ENCODE results near the gene RBM33. TPM values are rescaled to one million over a fixed set of nuclear protein-coding genes. Genes with fewer than 3 reads are reported as not detected.

RBM33 gene
- total and polyA plus RNA-seq, 2 of the 4 experiments (the other 2 are of a cell fraction), result 7.3 to 10.8 TPM

- Histone ChIP-seq H2BK20ac (ENCODE audit: low read depth, low read length) (no peak overlapping the region), H2BK5ac (ENCODE audit: low read depth, low read length, poor library complexity, severe bottlenecking) (no peak overlapping the region), H4K8ac (ENCODE audit: low read depth in 2 of 2, low read length in 2 of 2) (no peak overlapping the region), H2BK15ac (ENCODE audit: low read depth, low read length) (no peak overlapping the region), H2AK9ac (replicated peaks; ENCODE audit: low read depth, low read length, poor library complexity) (no peak overlapping the region), H3K9ac (ENCODE audit: low read depth, low read length) (no peak overlapping the region), H3K4ac (ENCODE audit: low read depth, low read length) (no peak overlapping the region), H3K9me1 (ENCODE audit: insufficient read depth, low read length) (no peaks in the 10 kb centered on the region), H4K5ac (ENCODE audit: low read depth, low read length) (no peak overlapping the region), H4K91ac (ENCODE audit: insufficient read depth, low read depth, low read length) (no peak overlapping the region), H3K4me3 (ENCODE audit: insufficient read depth, low read depth, low read length) (no peak overlapping the region), H3K9me3 (ENCODE audit: control insufficient read depth, insufficient read depth, low read length) (no peaks in the 10 kb centered on the region), H3K27ac (ENCODE audit: insufficient read depth, low read length) (no peak overlapping the region), H4K20me1 (ENCODE audit: insufficient read depth, low read length) (no peaks in the 10 kb centered on the region; the same call in 1 of the 2 replicates), H3K79me1 (ENCODE audit: low read depth in 1 of 2, low read length in 2 of 2) (no peaks in the 10 kb centered on the region), H2AK5ac (ENCODE audit: low read depth, low read length) (no peak overlapping the region), H3K56ac (ENCODE audit: extremely low read depth, insufficient read depth, low read length) (no peak overlapping the region), H2AFZ (replicated peaks; ENCODE audit: low read length, poor library complexity) (no peak overlapping the region), H3K4me2 (ENCODE audit: low read depth, low read length) (no peak overlapping the region), H3K18ac (ENCODE audit: low read depth, low read length) (no peak overlapping the region), H3K36me3 (ENCODE audit: control insufficient read depth, insufficient read depth, low read length) (no peaks in the 10 kb centered on the region), H2BK120ac (ENCODE audit: low read depth, low read length) (no peak overlapping the region), H3K14ac (replicated peaks; ENCODE audit: low read depth, low read length) (no peak overlapping the region), H3K4me1 (ENCODE audit: control insufficient read depth, insufficient read depth, low read length) (no peaks in the 10 kb centered on the region), H3K23ac (ENCODE audit: low read depth, low read length) (no peak overlapping the region), H3K27me3 (ENCODE audit: control insufficient read depth, insufficient read depth, low read length) (peaks cover 11% of the 10 kb centered on the region; the same call in 1 of the 2 replicates)
- ChIA-PET POLR2A (ENCODE audit: unreplicated experiment) (no interaction called here), CTCF (no interaction called here)
- ATAC-seq (ENCODE audit: low read depth) (no peak), DNase-seq (no peak)
- dilution Hi-C loops (cut with HindIII; ENCODE audit: low sequenced_read_pairs, unreplicated experiment) (no loop called here), in situ Hi-C loops (cut with MboI; ENCODE audit: low sequenced_read_pairs) (loop anchor here (10.0 to 25.0 kb wide), 2 partner anchors 656 to 819 kb away; partner anchors contain the start of gene RNF32), intact Hi-C loops (cut with micrococcal nuclease) (no loop called here)
- TF ChIP-seq POLR2A (IDR thresholded peaks at IDR 0.05; ENCODE audit: low read depth, low read length) (no peak), ELK1 (IDR thresholded peaks at IDR 0.05; ENCODE audit: borderline replicate concordance, low read depth, low read length) (no peak), BHLHE40 (IDR thresholded peaks at IDR 0.05; ENCODE audit: low read depth, low read length) (no peak), MAZ (IDR thresholded peaks at IDR 0.05; ENCODE audit: borderline replicate concordance, low read depth, low read length) (no peak), RAD21 (IDR thresholded peaks at IDR 0.05; ENCODE audit: low read length) (no peak)
- 100% methylated on average over 1 of the region's 6 CpGs; no CpG with 5 or more reads in 1 of the 2 experiments for WGBS, 2 experiments (ENCODE audit: extremely low coverage in 2 of 2, insufficient read length in 1 of 2)
- BruUV-seq (replicated peaks), result no TSS peak
These were observed 174.3 kb downstream of the RBM33 start for GRCh38 chr7:155818820-155819168.
